ENCODE measurements around the gene HLA-DMA.
"Not testable (repeated sequence)": the region's sequence is repeated elsewhere in the genome, so short reads cannot be mapped to it uniquely, and the experiment has no call there.

HLA-DMA gene

GRCh38 chr6:32954267-32954666 is 1.4 kb upstream of the HLA-DMA start:
- DNase-seq = no peak

GRCh38 chr6:32953775-32954174 is 878 bp upstream of the HLA-DMA start:
- DNase-seq = no peak

DNA sequence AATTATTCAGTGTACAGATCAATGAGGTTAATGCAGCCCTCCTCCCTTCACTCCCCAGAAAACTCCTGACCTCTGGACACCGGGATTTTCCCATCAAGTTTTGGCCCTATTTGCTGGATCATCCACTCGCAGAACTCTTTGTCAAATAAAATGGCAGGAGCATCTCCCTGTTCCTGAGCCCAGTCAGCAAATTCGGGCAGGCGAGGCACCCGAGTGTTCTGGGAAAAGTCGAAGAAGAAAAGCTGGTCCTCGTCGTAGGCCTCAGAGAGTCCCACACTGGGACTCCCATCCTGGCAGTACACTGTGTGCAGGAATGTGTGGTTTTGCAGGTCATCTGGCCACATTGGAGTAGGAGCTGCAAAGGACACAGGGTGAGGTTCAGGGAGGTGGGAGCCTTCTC is 2.4 kb downstream of the HLA-DMA start:
- DNase-seq = no peak

DNA sequence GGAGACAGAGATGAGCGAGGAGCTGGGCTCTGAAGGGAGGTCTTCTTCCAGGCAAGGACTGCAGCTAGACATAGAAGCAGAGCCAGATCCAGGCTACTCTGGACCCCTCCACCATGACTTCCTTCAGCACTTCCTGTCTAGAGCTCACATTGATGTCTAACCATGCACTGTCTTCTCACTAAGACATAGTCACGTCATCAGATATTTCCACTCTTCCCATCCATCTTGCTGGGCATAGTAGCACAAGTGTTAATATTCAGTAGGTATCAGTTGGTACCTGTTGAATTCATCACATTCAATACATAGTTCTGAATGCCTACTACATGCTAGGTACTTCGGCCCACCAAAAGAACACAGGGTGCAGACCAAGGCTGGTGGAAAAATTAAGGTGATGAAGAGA is 2.9 kb downstream of the HLA-DMA start:
- peak; percentile 22 for DNase-seq

DNA sequence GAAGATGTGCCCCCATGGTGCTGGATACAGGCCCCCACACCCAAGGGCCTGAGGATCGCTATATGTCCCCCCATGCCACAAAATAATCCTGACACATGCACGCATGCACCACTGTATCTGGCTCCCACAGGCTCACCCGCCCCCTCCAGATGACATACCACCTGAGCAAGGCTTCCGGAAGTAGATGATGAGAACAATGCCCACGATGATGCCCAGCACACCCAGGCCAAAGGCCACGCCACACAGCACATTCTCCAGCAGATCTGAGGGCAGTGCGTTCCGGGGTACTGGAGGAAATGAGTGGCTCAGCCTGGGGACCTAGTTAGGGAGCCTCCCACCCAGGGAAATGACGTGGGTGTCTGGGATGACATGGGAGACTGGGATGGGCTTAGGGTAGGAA is 3.8 kb downstream of the HLA-DMA start:
- DNase-seq = no peak

DNA sequence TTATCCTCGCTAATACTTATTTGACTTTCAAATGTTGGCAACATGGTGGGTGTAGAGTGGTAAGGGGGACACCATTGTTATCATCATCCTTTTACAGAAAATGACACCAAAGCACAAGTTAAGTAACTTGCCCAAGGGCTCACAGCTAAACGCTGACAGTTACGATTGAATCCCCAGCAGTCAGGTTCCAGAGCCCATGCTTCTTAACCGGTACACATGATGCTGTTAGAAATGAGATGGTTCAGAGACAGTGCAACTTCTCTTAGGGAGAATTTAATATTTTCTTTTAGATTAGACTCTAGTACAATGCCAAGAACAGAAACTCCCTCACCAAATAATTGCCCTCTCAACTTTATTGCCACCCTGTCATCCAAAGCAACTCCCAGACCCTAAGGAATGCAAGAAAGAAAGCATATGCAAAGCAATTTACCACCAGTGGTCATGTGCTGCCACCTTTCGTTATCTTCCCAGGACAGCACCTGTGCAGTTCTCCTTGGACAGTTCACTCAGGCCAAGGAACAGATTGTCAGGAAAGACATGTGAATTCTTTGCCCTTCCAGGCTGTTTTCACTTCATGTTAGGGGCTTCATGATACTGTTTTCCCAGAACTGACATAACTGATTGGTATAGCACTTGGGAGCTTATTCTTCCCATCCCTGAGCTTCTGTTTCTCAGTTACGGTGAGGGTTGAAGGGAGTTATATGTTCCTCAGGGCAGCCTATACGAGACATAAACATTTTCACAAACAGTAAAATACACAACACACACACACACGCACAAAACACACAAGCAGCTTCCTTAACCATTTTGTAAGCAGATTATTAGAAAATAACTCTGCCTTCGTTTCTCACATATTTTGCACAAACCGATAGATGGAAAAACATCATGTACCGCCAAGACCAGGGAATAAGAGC is 5.1 kb downstream of the HLA-DMA start:
- DNase-seq = peak; percentile 64

- no peak for DNase-seq
Measured at GRCh38 chr6:32946893-32947292, 6.0 kb downstream of the HLA-DMA start.

DNA sequence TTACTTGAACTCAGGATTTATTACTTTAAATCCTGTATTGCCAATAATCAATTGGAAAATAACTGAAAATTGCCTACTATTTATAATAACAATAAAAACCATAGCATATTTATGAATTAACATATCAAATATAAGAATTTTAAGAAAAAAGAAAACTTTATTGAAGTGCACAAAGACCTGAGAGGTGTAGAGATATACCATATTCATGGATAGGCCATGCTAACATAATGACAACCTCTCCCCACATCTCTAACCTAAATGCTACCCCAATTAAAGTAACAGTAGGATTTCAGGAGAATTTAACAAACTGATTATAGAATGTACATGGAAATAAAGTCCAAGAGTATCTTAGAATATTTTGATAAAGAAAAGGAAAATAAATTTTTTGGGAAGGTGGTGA is 6.9 kb downstream of the HLA-DMA start:
- no peak for DNase-seq

DNA sequence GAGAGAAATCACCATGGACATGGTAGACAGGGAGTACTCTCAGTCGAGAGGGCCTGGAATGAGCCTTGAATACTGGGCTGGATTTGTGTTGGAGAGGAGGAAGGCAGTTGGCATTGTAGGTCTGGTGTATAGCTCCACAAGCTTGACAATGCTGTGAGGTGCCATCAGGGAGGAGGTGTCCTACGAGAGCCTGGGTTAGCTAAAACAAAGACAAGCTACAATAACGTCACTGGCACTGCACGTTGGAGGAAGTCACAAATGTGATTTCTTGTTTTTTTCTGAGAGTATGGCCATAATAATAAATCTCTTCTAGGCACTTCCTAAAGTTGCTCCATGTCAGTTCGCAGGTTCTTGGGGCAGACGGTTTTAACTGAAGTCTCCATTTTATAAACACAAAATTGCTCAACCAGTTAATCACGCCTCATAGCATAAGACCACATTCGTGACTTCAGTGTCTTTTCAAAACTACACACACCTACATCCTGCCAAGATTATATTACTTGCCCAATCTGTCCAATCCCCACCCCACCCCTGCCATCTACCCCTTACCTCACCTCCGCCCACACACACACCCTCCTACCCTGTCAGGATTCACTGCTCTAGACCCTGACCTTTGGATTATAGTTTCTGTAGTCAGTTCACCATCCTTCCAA is 7.7 kb downstream of the HLA-DMA start:
- peak; percentile 38 for DNase-seq

- peak; percentile 54 for DNase-seq
Measured at GRCh38 chr6:32943864-32944649, 8.8 kb downstream of the HLA-DMA start.

GRCh38 chr6:32942555-32943123 is 10.3 kb downstream of the HLA-DMA start:
- DNase-seq = not testable (repeated sequence)

GRCh38 chr6:32941214-32941768 is 11.6 kb downstream of the HLA-DMA start:
- peak; percentile 73 for DNase-seq

DNA sequence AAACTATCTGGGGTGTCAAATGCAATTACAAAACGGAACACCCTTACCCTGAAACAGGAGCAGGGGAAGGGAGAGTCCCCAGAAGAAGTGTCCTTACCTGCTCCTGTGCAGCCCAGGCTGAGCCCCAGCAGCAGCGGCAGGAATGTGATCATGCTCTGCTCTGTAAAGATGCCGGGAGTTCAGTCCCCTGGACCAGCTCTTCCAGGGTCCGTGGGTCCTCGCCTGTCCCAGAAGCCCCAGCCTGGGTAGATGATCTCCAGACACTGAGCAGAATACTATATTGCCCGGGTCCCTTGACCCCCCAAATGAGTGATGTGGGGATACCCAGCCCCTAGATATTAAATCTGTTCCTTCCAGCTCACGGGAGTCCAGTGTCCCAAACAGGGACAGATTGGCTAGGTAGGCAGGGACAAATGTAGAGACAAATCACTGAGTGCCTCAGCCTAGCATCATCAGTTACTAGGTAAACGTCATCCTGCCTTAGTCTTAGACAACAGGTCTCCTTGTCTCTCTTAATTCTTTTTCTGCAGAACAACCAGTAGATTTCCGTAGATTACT is 12.2 kb downstream of the HLA-DMA start, which contains the start of gene HLA-DMB:
HLA-DMB (minus strand) TSS at position 373 of the 558 bp plus-strand sequence; CDS start at position 152, 221 bp downstream.
- peak; percentile 83 for DNase-seq

- no peak for DNase-seq
Measured at GRCh38 chr6:32938494-32938893, 14.4 kb downstream of the HLA-DMA start.

DNA sequence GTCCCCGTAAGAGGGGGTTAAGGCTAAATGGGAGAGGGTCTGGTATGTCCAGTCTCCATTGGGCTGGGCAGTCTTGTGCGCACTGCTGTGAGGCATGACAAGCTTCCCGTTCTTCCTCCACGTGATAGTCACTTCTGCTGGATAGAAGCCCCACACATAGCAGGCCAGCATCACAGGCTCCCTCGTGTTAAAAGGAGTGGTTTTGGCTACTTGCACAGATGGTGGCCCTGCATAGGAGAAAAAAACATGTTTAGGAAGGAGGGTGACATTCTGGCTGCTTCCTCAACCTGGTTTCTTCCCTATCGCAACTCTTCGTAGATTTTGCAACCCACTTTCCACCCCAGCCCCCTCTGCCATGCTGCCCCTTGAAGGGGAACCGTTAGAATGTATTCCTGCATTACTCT is 15.7 kb downstream of the HLA-DMA start:
- DNase-seq = no peak

GRCh38 chr6:32936239-32937152 is 16.4 kb downstream of the HLA-DMA start:
- DNase-seq = no peak

DNA sequence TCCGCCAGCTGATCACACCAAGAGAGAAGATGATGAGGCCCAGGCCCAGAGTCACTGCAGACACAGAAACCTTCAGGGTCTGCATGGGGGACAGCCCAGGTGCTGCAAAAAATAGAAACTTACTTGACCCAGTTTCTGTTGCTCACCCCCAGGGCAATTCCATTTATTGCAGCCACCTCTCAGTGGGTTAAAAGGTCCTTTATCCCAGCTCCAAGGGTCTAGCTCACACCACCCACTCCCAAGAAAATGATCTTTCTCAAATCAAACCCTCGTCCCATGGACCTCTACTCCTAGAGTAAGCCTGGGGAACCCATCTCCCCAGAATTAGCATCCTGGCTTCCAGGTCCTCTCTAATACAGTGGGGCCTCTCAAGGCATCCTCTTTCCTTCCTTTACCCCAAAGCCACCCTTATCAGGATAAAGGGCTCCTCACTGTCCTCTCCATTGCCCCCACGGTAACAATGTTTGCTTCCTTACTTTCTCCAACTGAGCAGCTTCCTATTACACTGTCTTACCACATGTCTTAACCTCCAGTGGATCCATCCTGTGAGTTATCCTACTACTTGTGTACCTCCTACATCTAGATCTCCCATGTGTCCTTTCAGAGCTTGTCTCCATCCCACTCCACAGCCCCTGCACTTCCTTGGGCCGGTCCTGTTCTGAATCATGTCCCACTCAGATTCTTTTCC is 17.2 kb downstream of the HLA-DMA start:
- no peak for DNase-seq

GRCh38 chr6:32933661-32934085 is 19.2 kb downstream of the HLA-DMA start:
- peak; percentile 80 for DNase-seq

GRCh38 chr6:32932132-32932868 is 20.6 kb downstream of the HLA-DMA start:
- no peak for DNase-seq

- DNase-seq = no peak
Measured at GRCh38 chr6:32931211-32931610, 21.7 kb downstream of the HLA-DMA start.
